Measurements from ENCODE around the gene LHFPL3.

LHFPL3 gene

GRCh38 chr7:104926601-104927041 lies 598.2 kb downstream of the LHFPL3 start:
- peaks cover 0 to 17% (median 7%) of the 10 kb centered on the region in 4 donors for H3K4me1 ChIP-seq
- no peak for TF ChIP-seq CTCF (IDR thresholded peaks at IDR 0.05)
- no peak overlapping the region for H3K4me3 ChIP-seq
- H3K36me3 ChIP-seq = no peaks in the 10 kb centered on the region
- DNase-seq = no peak
- no peaks in the 10 kb centered on the region for H3K9me3 ChIP-seq
- no peak overlapping the region for H3K27ac ChIP-seq
- intact Hi-C loops (cut with DNase I; ENCODE audit: low total_unique reads) = no loop called here
- H3K27me3 ChIP-seq = no peaks in the 10 kb centered on the region

- no peak for TF ChIP-seq CTCF (IDR thresholded peaks at IDR 0.05)
- intact Hi-C loops (cut with DNase I; ENCODE audit: low total_unique reads) = no loop called here
- Histone ChIP-seq H3K27me3 (no peaks in the 10 kb centered on the region), H3K27ac (no peak overlapping the region), H3K4me3 (no peak overlapping the region), H3K9me3 (no peaks in the 10 kb centered on the region), H3K4me1 (peaks cover 0 to 14% (median 7%) of the 10 kb centered on the region in 4 donors), H3K36me3 (no peaks in the 10 kb centered on the region)
- DNase-seq = no peak
Observed at GRCh38 chr7:104927055-104927454, 598.7 kb downstream of the LHFPL3 start.

GRCh38 chr7:104928721-104929400 lies 600.5 kb downstream of the LHFPL3 start:
- TF ChIP-seq CTCF (IDR thresholded peaks at IDR 0.05) = no peak
- Histone ChIP-seq H3K9me3 (no peaks in the 10 kb centered on the region), H3K4me1 (no peaks in the 10 kb centered on the region), H3K36me3 (no peaks in the 10 kb centered on the region), H3K27me3 (no peaks in the 10 kb centered on the region), H3K27ac (no peak overlapping the region), H3K4me3 (no peak overlapping the region)
- no peak for DNase-seq
- intact Hi-C loops (cut with DNase I; ENCODE audit: low total_unique reads) = no loop called here

- Histone ChIP-seq H3K36me3 (no peaks in the 10 kb centered on the region), H3K4me3 (no peak overlapping the region), H3K4me1 (no peaks in the 10 kb centered on the region), H3K27me3 (no peaks in the 10 kb centered on the region), H3K27ac (no peak overlapping the region), H3K9me3 (no peaks in the 10 kb centered on the region)
- TF ChIP-seq CTCF (IDR thresholded peaks at IDR 0.05) = no peak
- DNase-seq = no peak
- intact Hi-C loops (cut with DNase I; ENCODE audit: low total_unique reads) = no loop called here
Observed at GRCh38 chr7:104929921-104930320, 601.5 kb downstream of the LHFPL3 start.

- H3K9me3 ChIP-seq = no peaks in the 10 kb centered on the region
- DNase-seq = no peak
- no peaks in the 10 kb centered on the region for H3K4me1 ChIP-seq
- TF ChIP-seq CTCF (IDR thresholded peaks at IDR 0.05) = no peak
- H3K4me3 ChIP-seq = no peak overlapping the region
- no peaks in the 10 kb centered on the region for H3K27me3 ChIP-seq
- intact Hi-C loops (cut with DNase I; ENCODE audit: low total_unique reads) = no loop called here
- H3K36me3 ChIP-seq = no peaks in the 10 kb centered on the region
- H3K27ac ChIP-seq = no peak overlapping the region
Observed at GRCh38 chr7:104931181-104931781, 602.9 kb downstream of the LHFPL3 start.

Measured in tibial artery (tissue), 4 donors.